Measurements from ENCODE around the gene NISCH. TPM values are rescaled to one million over a fixed set of nuclear protein-coding genes. Genes with fewer than 3 reads are reported as not detected.

The NISCH gene
- total RNA-seq, 8 experiments from 2014 or later: 54.4 to 134 (median 80.6) TPM

GRCh38 chr3:52512105-52512504 is 56.7 kb downstream of the NISCH start:
- Histone ChIP-seq H3K4me3 (no peak overlapping the region), H3K27ac (no peak overlapping the region), H3K4me1 (replicated peaks in 1 of 2) (peaks cover 0 to 11% of the 10 kb centered on the region in 2 donors)
- no CpG with 5 or more reads among the region's 8 CpGs for WGBS, 10 experiments
- ATAC-seq (replicated peaks in 6 of 8): no peak
- in situ Hi-C loops (cut with MboI; ENCODE audit: low pct_unique_long_range_greater_than_20kb in 2 of 9, low sequenced_read_pairs in 9 of 9, unreplicated experiment in 9 of 9): no loop called here

GRCh38 chr3:52512727-52513126 is 57.3 kb downstream of the NISCH start:
- no peak for ATAC-seq (replicated peaks in 6 of 8)
- WGBS, 10 experiments: 40 to 58% (median 56%) methylated on average over 1 to 7 of the region's 17 CpGs; no CpG with 5 or more reads in 7 of the 10 experiments
- in situ Hi-C loops (cut with MboI; ENCODE audit: low pct_unique_long_range_greater_than_20kb in 2 of 9, low sequenced_read_pairs in 9 of 9, unreplicated experiment in 9 of 9): no loop called here
- Histone ChIP-seq H3K27ac (no peak overlapping the region), H3K4me3 (no peak overlapping the region), H3K4me1 (replicated peaks in 1 of 2) (peaks cover 0 to 11% of the 10 kb centered on the region in 2 donors)

GRCh38 chr3:52513281-52513680 is 57.9 kb downstream of the NISCH start:
- no peak for ATAC-seq (replicated peaks in 6 of 8)
- no peak overlapping the region for H3K27ac ChIP-seq
- H3K4me1 ChIP-seq (replicated peaks in 1 of 2): peaks cover 0 to 11% of the 10 kb centered on the region in 2 donors
- 80 to 92% methylated on average over 1 to 2 of the region's 7 CpGs; no CpG with 5 or more reads in 8 of the 10 experiments for WGBS, 10 experiments
- in situ Hi-C loops (cut with MboI; ENCODE audit: low pct_unique_long_range_greater_than_20kb in 2 of 9, low sequenced_read_pairs in 9 of 9, unreplicated experiment in 9 of 9): no loop called here
- no peak overlapping the region for H3K4me3 ChIP-seq

- 20 to 80% (median 64%) methylated on average over 1 to 8 of the region's 11 CpGs; no CpG with 5 or more reads in 4 of the 10 experiments for WGBS, 10 experiments
- Histone ChIP-seq H3K4me1 (replicated peaks in 1 of 2) (peaks cover 0 to 13% of the 10 kb centered on the region in 2 donors), H3K4me3 (no peak overlapping the region), H3K27ac (no peak overlapping the region)
- in situ Hi-C loops (cut with MboI; ENCODE audit: low pct_unique_long_range_greater_than_20kb in 2 of 9, low sequenced_read_pairs in 9 of 9, unreplicated experiment in 9 of 9): no loop called here
- peak in 2 of 8 experiments; percentile 19 to 39 for ATAC-seq (replicated peaks in 6 of 8)
These were observed 59.2 kb downstream of the NISCH start for GRCh38 chr3:52514576-52514975.

GRCh38 chr3:52515192-52515591 is 59.8 kb downstream of the NISCH start:
- ATAC-seq (replicated peaks in 6 of 8): peak in 5 of 8 experiments; percentile 5 to 61 (median 9)
- Histone ChIP-seq H3K27ac (no peak overlapping the region), H3K4me3 (no peak overlapping the region), H3K4me1 (replicated peaks in 1 of 2) (peaks cover 0 to 13% of the 10 kb centered on the region in 2 donors)
- in situ Hi-C loops (cut with MboI; ENCODE audit: low pct_unique_long_range_greater_than_20kb in 2 of 9, low sequenced_read_pairs in 9 of 9, unreplicated experiment in 9 of 9): no loop called here
- WGBS, 10 experiments: 45 to 70% methylated on average over 2 to 4 of the region's 6 CpGs; no CpG with 5 or more reads in 8 of the 10 experiments

GRCh38 chr3:52516509-52517195 is 61.2 kb downstream of the NISCH start:
- Histone ChIP-seq H3K4me3 (no peak overlapping the region), H3K27ac (no peak overlapping the region), H3K4me1 (replicated peaks in 1 of 2) (peaks cover 0 to 13% of the 10 kb centered on the region in 2 donors)
- no peak for ATAC-seq (replicated peaks in 6 of 8)
- in situ Hi-C loops (cut with MboI; ENCODE audit: low pct_unique_long_range_greater_than_20kb in 2 of 9, low sequenced_read_pairs in 9 of 9, unreplicated experiment in 9 of 9): no loop called here
- no CpG with 5 or more reads among the region's 19 CpGs for WGBS, 10 experiments

GRCh38 chr3:52517796-52518722 is 62.7 kb downstream of the NISCH start:
- 67 to 93% (median 83%) methylated on average over 1 to 19 of the region's 25 CpGs; no CpG with 5 or more reads in 4 of the 10 experiments for WGBS, 10 experiments
- ATAC-seq (replicated peaks in 6 of 8): no peak
- in situ Hi-C loops (cut with MboI; ENCODE audit: low pct_unique_long_range_greater_than_20kb in 2 of 9, low sequenced_read_pairs in 9 of 9, unreplicated experiment in 9 of 9): no loop called here
- Histone ChIP-seq H3K4me1 (replicated peaks in 1 of 2) (peaks cover 0 to 13% of the 10 kb centered on the region in 2 donors), H3K27ac (no peak overlapping the region), H3K4me3 (no peak overlapping the region)

- 0 to 75% (median 39%) methylated on average over 1 to 8 of the region's 50 CpGs; no CpG with 5 or more reads in 7 of the 10 experiments for WGBS, 10 experiments
- in situ Hi-C loops (cut with MboI; ENCODE audit: low pct_unique_long_range_greater_than_20kb in 2 of 9, low sequenced_read_pairs in 9 of 9, unreplicated experiment in 9 of 9): no loop called here
- no peak overlapping the region for H3K27ac ChIP-seq
- H3K4me1 ChIP-seq (replicated peaks in 1 of 2): peaks cover 0 to 13% of the 10 kb centered on the region in 2 donors
- ATAC-seq (replicated peaks in 6 of 8): peak in 7 of 8 experiments; percentile 7 to 84 (median 73)
- H3K4me3 ChIP-seq: no peak overlapping the region
These were observed 63.5 kb downstream of the NISCH start for GRCh38 chr3:52518723-52519444.

GRCh38 chr3:52519445-52520140 is 64.2 kb downstream of the NISCH start:
- no peak overlapping the region for H3K27ac ChIP-seq
- peaks cover 0 to 10% of the 10 kb centered on the region in 2 donors for H3K4me1 ChIP-seq (replicated peaks in 1 of 2)
- H3K4me3 ChIP-seq: no peak overlapping the region
- WGBS, 10 experiments: 84 to 95% (median 88%) methylated on average over 3 to 16 of the region's 22 CpGs; no CpG with 5 or more reads in 5 of the 10 experiments
- in situ Hi-C loops (cut with MboI; ENCODE audit: low pct_unique_long_range_greater_than_20kb in 2 of 9, low sequenced_read_pairs in 9 of 9, unreplicated experiment in 9 of 9): no loop called here
- ATAC-seq (replicated peaks in 6 of 8): peak in 1 of 8 experiments; percentile 7

- in situ Hi-C loops (cut with MboI; ENCODE audit: low pct_unique_long_range_greater_than_20kb in 2 of 9, low sequenced_read_pairs in 9 of 9, unreplicated experiment in 9 of 9): no loop called here
- WGBS, 10 experiments: 70 to 93% methylated on average over 2 to 3 of the region's 14 CpGs; no CpG with 5 or more reads in 8 of the 10 experiments
- no peak for ATAC-seq (replicated peaks in 6 of 8)
- peaks cover 0 to 4% of the 10 kb centered on the region in 2 donors for H3K4me1 ChIP-seq (replicated peaks in 1 of 2)
- H3K4me3 ChIP-seq: no peak overlapping the region
- no peak overlapping the region for H3K27ac ChIP-seq
These were observed 64.8 kb downstream of the NISCH start for GRCh38 chr3:52520141-52520667.

- ATAC-seq (replicated peaks in 6 of 8): no peak
- Histone ChIP-seq H3K4me1 (replicated peaks in 1 of 2) (peaks cover 0 to 2% of the 10 kb centered on the region in 2 donors), H3K4me3 (no peak overlapping the region), H3K27ac (no peak overlapping the region)
- in situ Hi-C loops (cut with MboI; ENCODE audit: low pct_unique_long_range_greater_than_20kb in 2 of 9, low sequenced_read_pairs in 9 of 9, unreplicated experiment in 9 of 9): no loop called here
- 87 to 96% methylated on average over 4 to 5 of the region's 20 CpGs; no CpG with 5 or more reads in 8 of the 10 experiments for WGBS, 10 experiments
These were observed 65.5 kb downstream of the NISCH start for GRCh38 chr3:52520716-52521487.

Measured in motor neuron (in vitro differentiated cells).